ENCODE measurements around the gene AATF. TPM values are rescaled to one million over a fixed set of nuclear protein-coding genes. Genes with fewer than 3 reads are reported as not detected.

Gene AATF
- total RNA-seq, 2 donors from 2014 or later = 27.3 to 45.7 TPM

DNA sequence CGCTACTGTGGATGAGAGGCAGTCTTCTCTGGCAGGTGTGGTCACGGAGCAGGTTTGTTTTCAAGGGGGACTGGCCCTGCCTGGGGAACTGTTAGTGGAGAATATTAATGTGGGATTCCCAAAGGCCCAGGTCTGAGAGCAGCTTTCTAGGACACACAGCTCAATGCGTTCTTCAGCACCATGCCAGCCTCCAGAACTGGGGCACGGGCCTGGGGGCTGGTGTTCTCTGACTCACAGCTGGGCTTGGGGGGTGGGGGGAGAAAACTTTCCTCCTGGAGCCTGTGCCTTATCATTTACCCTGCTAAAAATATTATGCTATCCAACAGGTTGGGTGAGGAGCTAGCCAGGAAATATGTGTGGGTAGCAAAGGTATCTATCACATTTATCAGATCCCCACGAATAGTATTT lies 24.9 kb upstream of the AATF start:
- Histone ChIP-seq H3K36me3 (no peaks in the 10 kb centered on the region), H3K27ac (no peak overlapping the region), H3K9me3 (no peaks in the 10 kb centered on the region), H3K27me3 (replicated peaks; ENCODE audit: insufficient read depth) (peaks cover 10% of the 10 kb centered on the region), H3K4me1 (replicated peaks) (no peaks in the 10 kb centered on the region), H3K4me3 (no peak overlapping the region)
- 58% methylated on average over 5 of the region's 5 CpGs for WGBS
- TF ChIP-seq POLR2A (IDR thresholded peaks at IDR 0.05) (no peak), POLR2AphosphoS5 (IDR thresholded peaks at IDR 0.05) (no peak)
- TF ChIP-seq, protein P1, sequence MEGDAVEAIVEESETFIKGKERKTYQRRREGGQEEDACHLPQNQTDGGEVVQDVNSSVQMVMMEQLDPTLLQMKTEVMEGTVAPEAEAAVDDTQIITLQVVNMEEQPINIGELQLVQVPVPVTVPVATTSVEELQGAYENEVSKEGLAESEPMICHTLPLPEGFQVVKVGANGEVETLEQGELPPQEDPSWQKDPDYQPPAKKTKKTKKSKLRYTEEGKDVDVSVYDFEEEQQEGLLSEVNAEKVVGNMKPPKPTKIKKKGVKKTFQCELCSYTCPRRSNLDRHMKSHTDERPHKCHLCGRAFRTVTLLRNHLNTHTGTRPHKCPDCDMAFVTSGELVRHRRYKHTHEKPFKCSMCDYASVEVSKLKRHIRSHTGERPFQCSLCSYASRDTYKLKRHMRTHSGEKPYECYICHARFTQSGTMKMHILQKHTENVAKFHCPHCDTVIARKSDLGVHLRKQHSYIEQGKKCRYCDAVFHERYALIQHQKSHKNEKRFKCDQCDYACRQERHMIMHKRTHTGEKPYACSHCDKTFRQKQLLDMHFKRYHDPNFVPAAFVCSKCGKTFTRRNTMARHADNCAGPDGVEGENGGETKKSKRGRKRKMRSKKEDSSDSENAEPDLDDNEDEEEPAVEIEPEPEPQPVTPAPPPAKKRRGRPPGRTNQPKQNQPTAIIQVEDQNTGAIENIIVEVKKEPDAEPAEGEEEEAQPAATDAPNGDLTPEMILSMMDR (IDR thresholded peaks at IDR 0.05) = no peak
- no peak for DNase-seq (ENCODE audit: low spot score)
- intact Hi-C loops (cut with DNase I) = no loop called here

DNA sequence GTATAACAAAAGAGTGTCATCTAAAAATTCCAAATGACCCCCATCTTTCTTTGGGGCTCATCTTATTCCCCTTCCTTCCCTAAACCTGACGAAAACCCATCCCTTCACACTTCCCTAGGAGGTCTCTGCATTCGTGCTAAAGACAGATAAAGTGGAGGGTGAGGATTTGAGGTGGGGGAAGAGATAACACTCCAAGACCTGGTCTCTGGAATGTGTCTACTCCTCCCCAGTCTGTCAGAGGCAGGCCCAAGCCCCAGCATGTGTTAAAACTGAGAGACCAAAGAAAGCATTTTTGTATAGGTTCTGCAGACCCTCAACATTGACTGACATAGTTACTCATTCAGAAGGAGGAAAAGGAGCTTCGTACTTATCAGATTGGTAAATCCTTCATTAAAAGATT lies 22.5 kb upstream of the AATF start:
- Histone ChIP-seq H3K27ac (no peak overlapping the region), H3K9me3 (no peaks in the 10 kb centered on the region), H3K27me3 (replicated peaks; ENCODE audit: insufficient read depth) (peaks cover 27% of the 10 kb centered on the region), H3K4me1 (replicated peaks) (no peaks in the 10 kb centered on the region), H3K36me3 (no peaks in the 10 kb centered on the region), H3K4me3 (no peak overlapping the region)
- TF ChIP-seq POLR2AphosphoS5 (IDR thresholded peaks at IDR 0.05) (no peak), POLR2A (IDR thresholded peaks at IDR 0.05) (no peak)
- TF ChIP-seq, protein P1 (IDR thresholded peaks at IDR 0.05) = no peak
- no peak for DNase-seq (ENCODE audit: low spot score)
- intact Hi-C loops (cut with DNase I) = no loop called here
- WGBS = 89% methylated on average over 3 of the region's 3 CpGs

DNA sequence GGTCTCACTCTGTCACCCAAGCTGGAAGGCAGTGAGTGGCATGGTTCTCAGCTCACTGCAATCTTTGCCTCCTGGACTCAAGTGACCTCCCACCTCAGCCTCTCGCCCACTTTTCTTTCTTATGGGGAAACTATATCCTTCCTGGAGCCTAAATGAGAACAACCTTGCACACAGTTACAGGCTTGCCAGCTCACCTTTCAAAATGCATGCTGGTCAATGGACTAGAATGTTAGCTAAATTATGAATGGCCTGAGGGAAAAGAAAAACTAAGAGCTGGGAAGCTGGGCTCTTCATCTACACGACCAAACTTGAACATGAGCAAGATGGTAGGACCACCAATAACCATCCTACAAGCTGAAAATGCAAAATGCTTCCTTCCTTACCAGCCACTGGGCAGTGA lies 22.1 kb upstream of the AATF start:
- intact Hi-C loops (cut with DNase I) = no loop called here
- Histone ChIP-seq H3K4me1 (replicated peaks) (no peaks in the 10 kb centered on the region), H3K27me3 (replicated peaks; ENCODE audit: insufficient read depth) (peaks cover 32% of the 10 kb centered on the region), H3K4me3 (no peak overlapping the region), H3K9me3 (no peaks in the 10 kb centered on the region), H3K36me3 (no peaks in the 10 kb centered on the region), H3K27ac (no peak overlapping the region)
- 71% methylated on average over 2 of the region's 2 CpGs for WGBS
- DNase-seq (ENCODE audit: low spot score) = no peak
- TF ChIP-seq POLR2AphosphoS5 (IDR thresholded peaks at IDR 0.05) = no peak
- no peak for TF ChIP-seq POLR2A (IDR thresholded peaks at IDR 0.05)
- TF ChIP-seq, protein P1 (IDR thresholded peaks at IDR 0.05) = no peak

DNA sequence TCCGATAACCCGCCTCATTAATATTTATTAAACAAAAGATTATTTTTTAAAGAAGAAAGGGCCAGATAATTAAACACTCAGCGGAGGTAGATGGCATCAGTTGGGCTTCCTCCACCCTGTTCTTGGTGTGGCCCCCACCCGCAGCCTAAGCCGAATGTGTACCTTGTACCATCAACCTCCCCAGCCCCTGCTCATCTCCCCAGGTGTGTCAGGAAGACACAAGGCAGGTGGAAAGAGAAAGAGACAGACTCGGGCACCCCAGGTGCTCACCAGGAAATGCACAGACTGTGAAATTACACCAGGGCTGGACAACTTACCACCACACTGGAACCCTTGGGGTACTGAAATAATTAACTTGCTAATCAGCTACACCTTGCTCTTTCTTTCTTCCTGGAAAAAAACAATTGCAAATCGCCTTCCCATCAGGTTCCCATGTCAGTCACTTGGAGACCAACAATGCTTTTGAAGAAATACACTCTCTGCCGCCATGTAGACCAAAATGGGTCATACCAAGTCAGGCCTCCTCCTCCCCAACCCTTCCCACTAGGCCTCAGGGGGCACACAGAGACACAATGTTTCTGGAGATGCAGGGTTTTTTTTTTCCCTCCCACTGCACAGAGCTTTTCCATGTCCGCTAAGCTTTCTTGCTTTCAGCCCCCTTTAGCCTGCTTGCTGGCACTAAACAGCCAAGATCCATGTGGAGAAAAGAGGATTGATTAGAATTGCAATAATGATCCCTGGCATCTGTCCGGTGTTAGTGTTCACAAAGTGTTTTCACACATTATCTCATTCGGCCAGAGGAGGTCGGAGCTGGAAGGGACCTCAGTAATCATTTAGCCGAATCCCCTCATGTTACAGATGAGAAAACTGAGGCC lies 20.0 kb upstream of the AATF start:
- TF ChIP-seq, protein P1 (IDR thresholded peaks at IDR 0.05) = no peak
- no peak for TF ChIP-seq POLR2AphosphoS5 (IDR thresholded peaks at IDR 0.05)
- no peak for TF ChIP-seq POLR2A (IDR thresholded peaks at IDR 0.05)

More for the DNA sequence above, 20.0 kb upstream of the AATF start:
- no peak overlapping the region for H3K27ac ChIP-seq
- intact Hi-C loops (cut with DNase I) = no loop called here
- no peaks in the 10 kb centered on the region for H3K36me3 ChIP-seq
- 49% methylated on average over 13 of the region's 13 CpGs for WGBS
- H3K4me1 ChIP-seq (replicated peaks) = no peaks in the 10 kb centered on the region
- no peak overlapping the region for H3K4me3 ChIP-seq
- H3K27me3 ChIP-seq (replicated peaks; ENCODE audit: insufficient read depth) = peaks cover 52% of the 10 kb centered on the region
- no peaks in the 10 kb centered on the region for H3K9me3 ChIP-seq
- DNase-seq (ENCODE audit: low spot score) = no peak

Data from prostate gland (tissue), 2 donors.